Endometrial microvascular endothelial cells (primary cell): ENCODE data around the gene PLA2G12B. TPM values are rescaled to one million over a fixed set of nuclear protein-coding genes. Genes with fewer than 3 reads are reported as not detected.
"Not testable (repeated sequence)": the region's sequence is repeated elsewhere in the genome, so short reads cannot be mapped to it uniquely, and the experiment has no call there.

Source experiments
- in situ Hi-C: cut with HindIII; loops from 2 replicates; pipeline ENCODE4 v1.10.0; 2017; ENCODE audit warnings: low sequenced_read_pairs, low pct_unique_long_range_greater_than_20kb; ENCODE audit errors: inconsistent ontology term
- total RNA-seq: library from RNA; depleted of rRNA; stranded (reverse); fragments of >200 nt; gene quantifications from one replicate; pipeline ENCODE4 v1.2.3, GENCODE V29; 2015; ENCODE audit errors: inconsistent ontology term

The PLA2G12B gene
- total RNA-seq, 1 donor from 2014 or later: not detected

GRCh38 chr10:72903941-72904446 lies 50.6 kb downstream of the PLA2G12B start:
- in situ Hi-C loops: not testable (repeated sequence)

GRCh38 chr10:72899545-72899944 lies 55.1 kb downstream of the PLA2G12B start:
- in situ Hi-C loops: no loop called here

- in situ Hi-C loops: no loop called here
Measured at GRCh38 chr10:72898616-72899015, 56.0 kb downstream of the PLA2G12B start.

GRCh38 chr10:72895236-72895850 lies 59.3 kb downstream of the PLA2G12B start:
- in situ Hi-C loops: no loop called here

GRCh38 chr10:72893136-72893798 lies 61.3 kb downstream of the PLA2G12B start, which contains the start of gene OIT3:
TSS of gene OIT3 (plus strand) at chr10:72893739. CDS start at chr10:72893799, 60 bp downstream.
- in situ Hi-C loops: no loop called here

- in situ Hi-C loops: no loop called here
Measured at GRCh38 chr10:72890086-72890485, 64.5 kb downstream of the PLA2G12B start.

- in situ Hi-C loops: no loop called here
Measured at GRCh38 chr10:72889391-72889831, 65.2 kb downstream of the PLA2G12B start.

- in situ Hi-C loops: no loop called here
Measured at GRCh38 chr10:72888151-72888638, 66.4 kb downstream of the PLA2G12B start.

- in situ Hi-C loops: no loop called here
Measured at GRCh38 chr10:72887043-72887442, 67.6 kb downstream of the PLA2G12B start.

- in situ Hi-C loops: no loop called here
Measured at GRCh38 chr10:72886621-72887020, 68.0 kb downstream of the PLA2G12B start.

- in situ Hi-C loops: no loop called here
Measured at GRCh38 chr10:72885953-72886352, 68.7 kb downstream of the PLA2G12B start.

Other genes starting within 250 kb of the PLA2G12B start
- not detected for gene OIT3, start 61.1 kb downstream of the PLA2G12B start, total RNA-seq
- gene P4HA1, start 142.1 kb upstream of the PLA2G12B start, total RNA-seq: 32.0 TPM
- 0.74 TPM for gene NUDT13, start 155.6 kb upstream of the PLA2G12B start, total RNA-seq
- gene ECD, start 213.2 kb upstream of the PLA2G12B start, total RNA-seq: 37.5 TPM
- gene FAM149B1, start 213.3 kb upstream of the PLA2G12B start, total RNA-seq: 17.1 TPM